Kidney epithelial cell (primary cell): ENCODE data around the gene MYB. TPM values are rescaled to one million over a fixed set of nuclear protein-coding genes. Genes with fewer than 3 reads are reported as not detected.

Experiments
- DNase-seq: peaks from one replicate; pipeline ENCODE4 v3.0.0-alpha.2; 2010; ENCODE audit warnings: low read depth
- H3K27me3 ChIP-seq: 2 replicates; pipeline ENCODE4 v1.6.0; 2011; ENCODE audit warnings: low read length; ENCODE audit not compliant: control insufficient read depth, insufficient read depth
- H3K36me3 ChIP-seq: 2 replicates; pipeline ENCODE4 v1.5.1; 2011; ENCODE audit warnings: low read length; ENCODE audit not compliant: control insufficient read depth, insufficient read depth
- H3K4me3 ChIP-seq: 2 replicates; pipeline ENCODE4 v1.5.1; 2011; ENCODE audit warnings: low read depth, mild to moderate bottlenecking, control low read depth, low read length
- total RNA-seq: library from RNA; depleted of rRNA; stranded (reverse); fragments of >200 nt; gene quantifications from 2 replicates; pipeline ENCODE4 v1.2.3, GENCODE V29; 2015
- TF ChIP-seq, protein P1 (sequence below): IDR thresholded peaks from 2 replicates; pipeline ENCODE4 v1.5.1; 2011; ENCODE audit warnings: mild to moderate bottlenecking, moderate library complexity, low read length, control low read depth, inconsistent platforms; ENCODE audit not compliant: insufficient read depth, poor library complexity, severe bottlenecking

MYB gene
- total RNA-seq, 1 donor from 2014 or later, result 1.7 TPM

DNA sequence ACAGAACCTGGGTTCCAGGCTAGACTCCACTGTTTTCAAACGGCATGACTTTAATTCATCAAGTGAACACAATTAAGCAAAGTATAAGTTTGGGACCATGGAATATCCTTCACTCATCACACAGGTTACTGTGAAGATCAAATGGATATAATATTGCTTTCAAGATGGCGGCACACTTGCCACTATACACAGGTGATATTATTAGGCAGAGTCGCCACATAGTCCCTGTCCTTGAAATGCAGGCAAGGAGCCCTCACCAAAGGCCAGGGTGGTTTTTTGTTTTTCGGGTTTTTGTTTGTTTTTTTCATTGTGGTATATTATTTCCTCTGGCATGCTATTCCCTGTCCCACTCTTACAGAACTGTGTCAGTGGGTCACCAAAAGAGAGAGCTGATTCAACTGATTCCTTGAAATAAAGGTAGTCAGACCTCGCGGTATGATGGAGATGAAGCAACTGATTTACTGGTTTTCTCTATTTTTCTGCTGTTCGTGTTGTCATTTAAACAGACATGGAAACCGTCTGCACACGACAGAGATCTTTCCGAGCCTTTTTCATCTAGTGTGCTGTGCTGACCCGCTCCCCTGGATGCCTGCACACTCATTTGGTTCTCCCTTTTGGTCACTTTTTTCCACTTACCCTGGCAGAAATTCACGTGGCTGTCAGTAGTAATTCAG lies 29.7 kb downstream of the MYB start:
- no peak overlapping the region for H3K4me3 ChIP-seq
- TF ChIP-seq, protein P1, sequence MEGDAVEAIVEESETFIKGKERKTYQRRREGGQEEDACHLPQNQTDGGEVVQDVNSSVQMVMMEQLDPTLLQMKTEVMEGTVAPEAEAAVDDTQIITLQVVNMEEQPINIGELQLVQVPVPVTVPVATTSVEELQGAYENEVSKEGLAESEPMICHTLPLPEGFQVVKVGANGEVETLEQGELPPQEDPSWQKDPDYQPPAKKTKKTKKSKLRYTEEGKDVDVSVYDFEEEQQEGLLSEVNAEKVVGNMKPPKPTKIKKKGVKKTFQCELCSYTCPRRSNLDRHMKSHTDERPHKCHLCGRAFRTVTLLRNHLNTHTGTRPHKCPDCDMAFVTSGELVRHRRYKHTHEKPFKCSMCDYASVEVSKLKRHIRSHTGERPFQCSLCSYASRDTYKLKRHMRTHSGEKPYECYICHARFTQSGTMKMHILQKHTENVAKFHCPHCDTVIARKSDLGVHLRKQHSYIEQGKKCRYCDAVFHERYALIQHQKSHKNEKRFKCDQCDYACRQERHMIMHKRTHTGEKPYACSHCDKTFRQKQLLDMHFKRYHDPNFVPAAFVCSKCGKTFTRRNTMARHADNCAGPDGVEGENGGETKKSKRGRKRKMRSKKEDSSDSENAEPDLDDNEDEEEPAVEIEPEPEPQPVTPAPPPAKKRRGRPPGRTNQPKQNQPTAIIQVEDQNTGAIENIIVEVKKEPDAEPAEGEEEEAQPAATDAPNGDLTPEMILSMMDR, result no peak
- H3K36me3 ChIP-seq, result no peaks in the 10 kb centered on the region
- DNase-seq, result no peak
- H3K27me3 ChIP-seq, result no peaks in the 10 kb centered on the region

DNA sequence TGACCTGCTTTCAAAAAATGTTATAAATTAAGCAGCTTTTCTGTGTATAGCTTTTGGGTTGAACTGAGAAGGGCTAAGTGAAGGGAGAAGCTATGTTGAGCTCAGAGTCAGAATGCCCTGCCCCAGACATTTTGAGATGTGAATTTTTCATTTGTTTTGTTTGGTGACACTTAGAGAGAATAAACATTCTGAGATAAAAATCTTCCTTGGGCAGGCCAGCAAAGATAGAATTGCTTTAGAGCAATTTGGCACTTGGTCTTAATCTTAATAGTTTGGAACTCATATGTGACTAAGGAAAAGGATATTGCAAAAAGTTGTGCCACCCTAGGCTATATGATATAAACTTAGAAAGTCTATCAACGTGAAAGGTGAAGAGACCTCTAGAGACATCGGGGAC lies 30.2 kb downstream of the MYB start:
- Histone ChIP-seq H3K27me3 (no peaks in the 10 kb centered on the region), H3K36me3 (no peaks in the 10 kb centered on the region), H3K4me3 (no peak overlapping the region)
- TF ChIP-seq, protein P1, result no peak
- no peak for DNase-seq

DNA sequence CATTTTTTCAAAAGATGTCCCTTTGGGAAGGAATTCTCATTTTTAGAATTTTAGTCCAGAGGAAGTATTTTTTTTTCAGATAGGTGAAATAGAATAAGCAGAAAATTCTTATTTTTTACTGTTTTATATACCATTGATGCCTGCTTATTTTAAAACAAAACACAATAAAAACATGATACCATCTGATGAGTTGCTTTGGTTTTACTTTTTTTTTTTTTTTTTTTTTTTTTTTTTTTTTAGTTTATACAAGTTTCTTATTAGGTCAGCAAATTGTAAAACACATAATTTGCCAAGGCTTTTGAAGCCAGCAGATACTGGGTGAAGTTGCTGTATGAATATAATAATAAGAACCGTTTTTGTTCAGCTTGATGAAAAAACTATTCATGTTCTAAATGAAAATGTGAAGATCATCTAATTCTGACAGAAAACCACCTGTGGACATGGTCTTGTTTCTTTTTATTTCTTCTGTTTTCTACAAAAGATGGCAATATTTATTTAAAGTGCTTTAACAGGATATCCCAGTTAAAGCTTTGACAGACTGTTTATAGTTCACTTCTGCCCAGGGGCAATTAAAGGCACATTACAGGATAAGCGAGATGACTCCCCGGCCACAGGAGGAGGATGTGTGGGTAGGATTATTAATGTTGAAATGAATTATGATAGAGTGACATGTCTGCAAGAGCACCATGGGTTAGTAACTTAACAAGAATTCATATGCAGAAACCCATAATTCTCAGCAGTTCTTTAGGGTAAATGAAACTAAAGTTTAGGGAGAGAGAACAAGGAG lies 31.1 kb downstream of the MYB start:
- TF ChIP-seq, protein P1, result no peak
- Histone ChIP-seq H3K36me3 (no peaks in the 10 kb centered on the region), H3K4me3 (no peak overlapping the region), H3K27me3 (no peaks in the 10 kb centered on the region)
- no peak for DNase-seq

DNA sequence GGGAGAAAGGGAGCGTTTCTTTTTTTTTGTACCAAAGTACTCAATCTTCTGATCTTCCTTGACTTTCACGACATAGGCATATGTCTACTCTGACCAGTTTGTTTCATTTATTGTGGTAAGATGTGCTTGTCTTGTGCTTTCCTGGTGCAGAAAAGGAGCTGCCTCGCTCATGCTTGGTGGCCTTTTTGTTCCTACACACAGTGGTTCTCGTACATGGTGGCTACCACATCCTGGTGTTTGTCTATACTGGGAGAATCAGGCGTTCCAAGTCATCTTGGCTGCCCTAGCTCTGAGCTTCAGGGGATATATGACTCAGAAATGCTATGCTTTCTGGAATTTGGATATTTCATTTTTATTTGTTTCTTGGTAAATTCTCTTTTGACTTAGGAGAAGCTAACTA lies 31.8 kb downstream of the MYB start:
- TF ChIP-seq, protein P1, result no peak
- no peak for DNase-seq
- no peaks in the 10 kb centered on the region for H3K27me3 ChIP-seq
- H3K36me3 ChIP-seq, result no peaks in the 10 kb centered on the region
- H3K4me3 ChIP-seq, result no peak overlapping the region

DNA sequence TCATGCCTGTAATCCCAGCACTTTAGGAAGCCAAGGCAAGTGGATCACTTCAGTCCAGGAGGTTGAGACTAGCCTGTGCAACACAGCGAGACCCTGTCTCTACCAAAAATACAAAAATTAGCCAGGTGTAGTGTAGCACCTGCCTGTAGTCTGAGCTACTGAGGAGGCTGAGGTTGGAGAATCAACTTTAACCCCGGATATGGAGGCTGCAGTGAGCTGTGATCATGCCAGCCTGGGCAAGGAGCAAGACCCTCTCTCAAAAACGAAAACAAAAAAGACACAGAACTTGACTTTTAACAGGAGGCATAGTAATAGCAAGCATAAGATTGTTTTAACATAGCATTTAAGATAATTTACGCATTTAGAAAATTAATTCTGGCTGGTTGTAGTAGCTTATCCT lies 32.5 kb downstream of the MYB start:
- H3K4me3 ChIP-seq, result no peak overlapping the region
- H3K27me3 ChIP-seq, result no peaks in the 10 kb centered on the region
- no peaks in the 10 kb centered on the region for H3K36me3 ChIP-seq
- TF ChIP-seq, protein P1, result no peak
- no peak for DNase-seq
